ENCODE measurements around the gene PRM1. TPM values are rescaled to one million over a fixed set of nuclear protein-coding genes. Genes with fewer than 3 reads are reported as not detected.
A peak's percentile ranks its signal among the peaks of the same experiment; 100 is the strongest.

PRM1 gene
- total and polyA plus RNA-seq, 2 of the 13 experiments (the other 11 are each of a cell fraction or from before 2014, with no cell fraction given): not detected

DNA sequence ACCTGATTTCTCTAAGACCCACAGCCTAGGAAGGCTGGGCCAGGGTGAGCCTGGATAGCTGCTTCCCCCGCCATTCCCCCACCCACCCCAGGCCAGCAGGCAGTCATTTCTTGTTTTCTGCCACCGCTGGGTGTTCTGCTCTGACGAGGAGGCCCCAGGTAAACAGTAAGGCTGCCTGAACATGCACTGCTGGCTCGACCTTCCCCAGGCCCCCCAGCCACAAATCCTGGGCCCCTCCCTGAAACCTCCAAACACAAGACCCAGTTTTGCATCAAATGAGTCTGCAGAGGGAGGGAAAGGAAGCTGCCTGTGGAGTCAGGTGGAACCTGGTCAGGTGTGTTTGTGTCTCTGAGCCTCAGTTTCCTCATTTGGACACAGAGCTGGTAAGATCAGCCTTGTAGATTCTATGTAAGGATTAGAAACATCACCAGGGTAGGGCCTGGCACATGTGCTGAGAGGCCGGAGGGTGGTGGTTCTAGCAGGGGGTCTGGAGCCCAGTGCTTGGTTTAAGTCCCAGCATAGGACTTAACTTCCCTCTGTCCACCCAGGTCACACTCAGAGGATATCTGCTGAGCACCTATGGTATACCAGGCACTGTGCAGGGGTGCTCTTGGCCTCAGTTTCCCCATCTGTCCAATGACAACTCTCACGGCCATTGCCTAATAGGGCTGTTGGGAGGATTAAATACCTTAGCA lies 18.9 kb upstream of the PRM1 start (continued):
- TF ChIP-seq HIVEP1 (CRISPR knock-in tag; IDR thresholded peaks at IDR 0.05) (0 out of 2 replicates have a peak, but pooled peaks have one; percentile 26), ZNF839 (CRISPR knock-in tag; IDR thresholded peaks at IDR 0.05; ENCODE audit: borderline replicate concordance) (no peak), JUND (CRISPR knock-in tag; IDR thresholded peaks at IDR 0.05) (no peak; the same call in 1 of the 2 replicates), ZNF430 (CRISPR knock-in tag; IDR thresholded peaks at IDR 0.05) (no peak), KAT8 (CRISPR knock-in tag; IDR thresholded peaks at IDR 0.05) (no peak), CHCHD3 (CRISPR knock-in tag; IDR thresholded peaks at IDR 0.05) (no peak), NBN (conservative IDR thresholded peaks at IDR 0.05) (no peak), TCF7 (IDR thresholded peaks at IDR 0.05; ENCODE audit: low read depth) (no peak), GATA4 (IDR thresholded peaks at IDR 0.05; ENCODE audit: borderline replicate concordance, low read depth) (no peak), ZNF788 (CRISPR knock-in tag; IDR thresholded peaks at IDR 0.05; ENCODE audit: borderline replicate concordance) (no peak), ZNF3 (CRISPR knock-in tag; IDR thresholded peaks at IDR 0.05) (no peak), NFE2L1 (CRISPR knock-in tag; IDR thresholded peaks at IDR 0.05; ENCODE audit: borderline replicate concordance) (no peak), ZNF460 (CRISPR knock-in tag; IDR thresholded peaks at IDR 0.05; ENCODE audit: borderline replicate concordance) (no peak), DR1 (CRISPR knock-in tag; IDR thresholded peaks at IDR 0.05) (no peak), EHMT2 (IDR thresholded peaks at IDR 0.05; ENCODE audit: borderline replicate concordance, low read depth, low read length) (no peak), ZNF232 (CRISPR knock-in tag; IDR thresholded peaks at IDR 0.05; ENCODE audit: borderline replicate concordance) (no peak), ZNF33B (CRISPR knock-in tag; IDR thresholded peaks at IDR 0.05) (peak; percentile 64; the same call in 1 of the 2 replicates)
- TF ChIP-seq, protein P1, sequence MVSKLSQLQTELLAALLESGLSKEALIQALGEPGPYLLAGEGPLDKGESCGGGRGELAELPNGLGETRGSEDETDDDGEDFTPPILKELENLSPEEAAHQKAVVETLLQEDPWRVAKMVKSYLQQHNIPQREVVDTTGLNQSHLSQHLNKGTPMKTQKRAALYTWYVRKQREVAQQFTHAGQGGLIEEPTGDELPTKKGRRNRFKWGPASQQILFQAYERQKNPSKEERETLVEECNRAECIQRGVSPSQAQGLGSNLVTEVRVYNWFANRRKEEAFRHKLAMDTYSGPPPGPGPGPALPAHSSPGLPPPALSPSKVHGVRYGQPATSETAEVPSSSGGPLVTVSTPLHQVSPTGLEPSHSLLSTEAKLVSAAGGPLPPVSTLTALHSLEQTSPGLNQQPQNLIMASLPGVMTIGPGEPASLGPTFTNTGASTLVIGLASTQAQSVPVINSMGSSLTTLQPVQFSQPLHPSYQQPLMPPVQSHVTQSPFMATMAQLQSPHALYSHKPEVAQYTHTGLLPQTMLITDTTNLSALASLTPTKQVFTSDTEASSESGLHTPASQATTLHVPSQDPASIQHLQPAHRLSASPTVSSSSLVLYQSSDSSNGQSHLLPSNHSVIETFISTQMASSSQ (IDR thresholded peaks at IDR 0.05; ENCODE audit: low read depth): no peak
- TF ChIP-seq, protein P1 (CRISPR knock-in tag; IDR thresholded peaks at IDR 0.05; ENCODE audit: borderline replicate concordance): no peak
- TF ChIP-seq, protein P2, sequence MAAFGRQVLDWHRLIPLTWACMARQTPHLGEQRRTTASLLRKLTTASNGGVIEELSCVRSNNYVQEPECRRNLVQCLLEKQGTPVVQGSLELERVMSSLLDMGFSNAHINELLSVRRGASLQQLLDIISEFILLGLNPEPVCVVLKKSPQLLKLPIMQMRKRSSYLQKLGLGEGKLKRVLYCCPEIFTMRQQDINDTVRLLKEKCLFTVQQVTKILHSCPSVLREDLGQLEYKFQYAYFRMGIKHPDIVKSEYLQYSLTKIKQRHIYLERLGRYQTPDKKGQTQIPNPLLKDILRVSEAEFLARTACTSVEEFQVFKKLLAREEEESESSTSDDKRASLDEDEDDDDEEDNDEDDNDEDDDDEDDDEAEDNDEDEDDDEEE (CRISPR knock-in tag; IDR thresholded peaks at IDR 0.05): no peak
- TF ChIP-seq, protein P3, sequence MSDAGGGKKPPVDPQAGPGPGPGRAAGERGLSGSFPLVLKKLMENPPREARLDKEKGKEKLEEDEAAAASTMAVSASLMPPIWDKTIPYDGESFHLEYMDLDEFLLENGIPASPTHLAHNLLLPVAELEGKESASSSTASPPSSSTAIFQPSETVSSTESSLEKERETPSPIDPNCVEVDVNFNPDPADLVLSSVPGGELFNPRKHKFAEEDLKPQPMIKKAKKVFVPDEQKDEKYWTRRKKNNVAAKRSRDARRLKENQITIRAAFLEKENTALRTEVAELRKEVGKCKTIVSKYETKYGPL (CRISPR knock-in tag; IDR thresholded peaks at IDR 0.05): no peak
- TF ChIP-seq, protein P4, sequence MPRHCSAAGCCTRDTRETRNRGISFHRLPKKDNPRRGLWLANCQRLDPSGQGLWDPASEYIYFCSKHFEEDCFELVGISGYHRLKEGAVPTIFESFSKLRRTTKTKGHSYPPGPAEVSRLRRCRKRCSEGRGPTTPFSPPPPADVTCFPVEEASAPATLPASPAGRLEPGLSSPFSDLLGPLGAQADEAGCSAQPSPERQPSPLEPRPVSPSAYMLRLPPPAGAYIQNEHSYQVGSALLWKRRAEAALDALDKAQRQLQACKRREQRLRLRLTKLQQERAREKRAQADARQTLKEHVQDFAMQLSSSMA (CRISPR knock-in tag; IDR thresholded peaks at IDR 0.05): no peak
- TF ChIP-seq, protein P5, sequence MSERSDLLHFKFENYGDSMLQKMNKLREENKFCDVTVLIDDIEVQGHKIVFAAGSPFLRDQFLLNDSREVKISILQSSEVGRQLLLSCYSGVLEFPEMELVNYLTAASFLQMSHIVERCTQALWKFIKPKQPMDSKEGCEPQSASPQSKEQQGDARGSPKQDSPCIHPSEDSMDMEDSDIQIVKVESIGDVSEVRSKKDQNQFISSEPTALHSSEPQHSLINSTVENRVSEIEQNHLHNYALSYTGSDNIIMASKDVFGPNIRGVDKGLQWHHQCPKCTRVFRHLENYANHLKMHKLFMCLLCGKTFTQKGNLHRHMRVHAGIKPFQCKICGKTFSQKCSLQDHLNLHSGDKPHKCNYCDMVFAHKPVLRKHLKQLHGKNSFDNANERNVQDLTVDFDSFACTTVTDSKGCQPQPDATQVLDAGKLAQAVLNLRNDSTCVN (CRISPR knock-in tag; IDR thresholded peaks at IDR 0.05; ENCODE audit: borderline replicate concordance): no peak
